Measurements from ENCODE around the gene SCMH1.

DNA sequence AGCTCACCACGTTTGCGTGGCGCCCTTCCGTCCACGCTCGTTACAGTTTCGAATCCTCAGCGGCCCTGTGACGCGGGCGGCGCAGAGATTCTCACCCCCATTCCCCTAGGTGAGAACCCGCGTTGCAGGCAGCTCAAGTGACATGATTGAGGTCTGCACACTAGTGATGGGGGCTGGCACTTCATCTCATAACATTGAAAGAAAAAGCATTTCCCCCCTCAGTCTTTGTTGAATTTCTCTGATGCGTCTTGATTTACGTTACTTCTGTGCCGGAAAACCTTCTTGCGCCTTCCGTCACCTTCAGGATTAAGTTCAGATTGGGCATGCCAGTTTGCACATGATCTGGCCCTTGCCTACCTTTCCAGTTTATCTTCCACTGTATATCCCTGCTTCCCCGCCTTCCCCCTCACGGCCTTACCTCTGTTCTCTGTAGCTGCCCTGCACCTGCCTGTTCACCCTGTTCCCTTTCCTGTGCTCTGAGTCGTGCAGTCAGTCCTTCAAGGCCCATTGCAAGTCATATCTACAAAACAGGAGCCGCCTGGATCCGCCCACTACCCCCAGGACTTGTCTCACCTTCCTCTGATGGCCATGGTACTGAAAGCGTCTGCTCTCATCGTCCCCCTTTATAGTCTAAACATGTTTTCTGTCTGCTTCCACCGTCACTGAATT is 261.5 kb downstream of the SCMH1 start:
- TF ChIP-seq POLR2A (IDR thresholded peaks at IDR 0.05; ENCODE audit: low read depth, low read length): no peak
- TF ChIP-seq SPI1 (IDR thresholded peaks at IDR 0.05; ENCODE audit: low read depth, low read length): no peak
- no peak for TF ChIP-seq TAF1 (IDR thresholded peaks at IDR 0.05; ENCODE audit: low read depth, low read length)
- no peak for TF ChIP-seq POLR2AphosphoS5 (IDR thresholded peaks at IDR 0.05; ENCODE audit: low read depth, low read length)
- TF ChIP-seq POU2F2 (IDR thresholded peaks at IDR 0.05; ENCODE audit: low read depth, low read length): no peak
